ENCODE results near the gene ZMYND8. TPM values are rescaled to one million over a fixed set of nuclear protein-coding genes. Genes with fewer than 3 reads are reported as not detected.
"Not testable (repeated sequence)": the region's sequence is repeated elsewhere in the genome, so short reads cannot be mapped to it uniquely, and the experiment has no call there.

Gene ZMYND8
- total and polyA plus RNA-seq, 10 of the 15 experiments (the other 5 are each of a cell fraction or from before 2014, with no cell fraction given) = 12.9 to 54.8 (median 23.1) TPM

DNA sequence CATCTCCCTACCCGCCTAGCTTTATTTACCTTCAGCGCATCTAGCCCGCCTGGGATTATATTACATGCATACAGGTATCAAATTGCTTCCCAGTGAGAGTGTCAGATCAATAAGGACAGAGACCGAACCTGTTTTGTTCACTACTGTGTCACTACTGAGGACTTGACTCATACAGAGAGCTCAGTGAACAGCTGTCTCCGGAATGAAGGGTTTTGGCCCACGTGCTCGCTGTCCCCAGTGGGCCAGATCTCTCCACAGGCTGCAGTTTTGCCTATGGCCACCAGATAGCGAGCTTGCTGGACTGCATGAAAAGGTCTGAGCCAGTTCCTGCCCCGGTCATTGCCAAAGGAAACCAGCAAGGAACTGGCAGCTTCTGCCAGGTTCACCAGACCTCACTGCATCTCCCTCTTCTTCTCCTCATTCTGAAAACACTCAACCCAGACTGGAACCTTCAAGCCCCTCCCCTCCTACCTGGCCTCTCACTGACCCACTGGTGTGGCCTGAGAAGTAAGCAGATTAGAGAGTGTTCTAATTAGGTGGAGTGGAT lies 150.8 kb downstream of the ZMYND8 start (continued):
- TF ChIP-seq, protein P1, sequence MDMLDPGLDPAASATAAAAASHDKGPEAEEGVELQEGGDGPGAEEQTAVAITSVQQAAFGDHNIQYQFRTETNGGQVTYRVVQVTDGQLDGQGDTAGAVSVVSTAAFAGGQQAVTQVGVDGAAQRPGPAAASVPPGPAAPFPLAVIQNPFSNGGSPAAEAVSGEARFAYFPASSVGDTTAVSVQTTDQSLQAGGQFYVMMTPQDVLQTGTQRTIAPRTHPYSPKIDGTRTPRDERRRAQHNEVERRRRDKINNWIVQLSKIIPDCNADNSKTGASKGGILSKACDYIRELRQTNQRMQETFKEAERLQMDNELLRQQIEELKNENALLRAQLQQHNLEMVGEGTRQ (IDR thresholded peaks at IDR 0.05; ENCODE audit: borderline replicate concordance, low read depth, low read length) = peak; percentile 19; the same call in 1 of the 2 replicates
- TF ChIP-seq, protein P2, sequence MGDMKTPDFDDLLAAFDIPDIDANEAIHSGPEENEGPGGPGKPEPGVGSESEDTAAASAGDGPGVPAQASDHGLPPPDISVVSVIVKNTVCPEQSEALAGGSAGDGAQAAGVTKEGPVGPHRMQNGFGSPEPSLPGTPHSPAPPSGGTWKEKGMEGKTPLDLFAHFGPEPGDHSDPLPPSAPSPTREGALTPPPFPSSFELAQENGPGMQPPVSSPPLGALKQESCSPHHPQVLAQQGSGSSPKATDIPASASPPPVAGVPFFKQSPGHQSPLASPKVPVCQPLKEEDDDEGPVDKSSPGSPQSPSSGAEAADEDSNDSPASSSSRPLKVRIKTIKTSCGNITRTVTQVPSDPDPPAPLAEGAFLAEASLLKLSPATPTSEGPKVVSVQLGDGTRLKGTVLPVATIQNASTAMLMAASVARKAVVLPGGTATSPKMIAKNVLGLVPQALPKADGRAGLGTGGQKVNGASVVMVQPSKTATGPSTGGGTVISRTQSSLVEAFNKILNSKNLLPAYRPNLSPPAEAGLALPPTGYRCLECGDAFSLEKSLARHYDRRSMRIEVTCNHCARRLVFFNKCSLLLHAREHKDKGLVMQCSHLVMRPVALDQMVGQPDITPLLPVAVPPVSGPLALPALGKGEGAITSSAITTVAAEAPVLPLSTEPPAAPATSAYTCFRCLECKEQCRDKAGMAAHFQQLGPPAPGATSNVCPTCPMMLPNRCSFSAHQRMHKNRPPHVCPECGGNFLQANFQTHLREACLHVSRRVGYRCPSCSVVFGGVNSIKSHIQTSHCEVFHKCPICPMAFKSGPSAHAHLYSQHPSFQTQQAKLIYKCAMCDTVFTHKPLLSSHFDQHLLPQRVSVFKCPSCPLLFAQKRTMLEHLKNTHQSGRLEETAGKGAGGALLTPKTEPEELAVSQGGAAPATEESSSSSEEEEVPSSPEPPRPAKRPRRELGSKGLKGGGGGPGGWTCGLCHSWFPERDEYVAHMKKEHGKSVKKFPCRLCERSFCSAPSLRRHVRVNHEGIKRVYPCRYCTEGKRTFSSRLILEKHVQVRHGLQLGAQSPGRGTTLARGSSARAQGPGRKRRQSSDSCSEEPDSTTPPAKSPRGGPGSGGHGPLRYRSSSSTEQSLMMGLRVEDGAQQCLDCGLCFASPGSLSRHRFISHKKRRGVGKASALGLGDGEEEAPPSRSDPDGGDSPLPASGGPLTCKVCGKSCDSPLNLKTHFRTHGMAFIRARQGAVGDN (IDR thresholded peaks at IDR 0.05) = 0 out of 2 replicates have a peak, but pooled peaks have one; percentile 36
- 0 out of 4 replicates have a peak, but pooled peaks of 1 of the 2 experiments have one; percentile 18 for TF ChIP-seq IKZF2 (IDR thresholded peaks at IDR 0.05)
- TF ChIP-seq, protein P3, sequence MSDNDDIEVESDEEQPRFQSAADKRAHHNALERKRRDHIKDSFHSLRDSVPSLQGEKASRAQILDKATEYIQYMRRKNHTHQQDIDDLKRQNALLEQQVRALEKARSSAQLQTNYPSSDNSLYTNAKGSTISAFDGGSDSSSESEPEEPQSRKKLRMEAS (IDR thresholded peaks at IDR 0.05; ENCODE audit: low read depth, low read length) = 0 out of 2 replicates have a peak, but pooled peaks have one; percentile 22
- 0 out of 2 replicates have a peak, but pooled peaks have one; percentile 26 for TF ChIP-seq PAX5 (IDR thresholded peaks at IDR 0.05; ENCODE audit: borderline replicate concordance, low read depth, low read length)
- peak; percentile 60 for TF ChIP-seq RAD51 (IDR thresholded peaks at IDR 0.05)
- TF ChIP-seq, protein P4, sequence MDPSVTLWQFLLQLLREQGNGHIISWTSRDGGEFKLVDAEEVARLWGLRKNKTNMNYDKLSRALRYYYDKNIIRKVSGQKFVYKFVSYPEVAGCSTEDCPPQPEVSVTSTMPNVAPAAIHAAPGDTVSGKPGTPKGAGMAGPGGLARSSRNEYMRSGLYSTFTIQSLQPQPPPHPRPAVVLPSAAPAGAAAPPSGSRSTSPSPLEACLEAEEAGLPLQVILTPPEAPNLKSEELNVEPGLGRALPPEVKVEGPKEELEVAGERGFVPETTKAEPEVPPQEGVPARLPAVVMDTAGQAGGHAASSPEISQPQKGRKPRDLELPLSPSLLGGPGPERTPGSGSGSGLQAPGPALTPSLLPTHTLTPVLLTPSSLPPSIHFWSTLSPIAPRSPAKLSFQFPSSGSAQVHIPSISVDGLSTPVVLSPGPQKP (IDR thresholded peaks at IDR 0.05; ENCODE audit: low read depth, low read length) = no peak
- TF ChIP-seq, protein P5, sequence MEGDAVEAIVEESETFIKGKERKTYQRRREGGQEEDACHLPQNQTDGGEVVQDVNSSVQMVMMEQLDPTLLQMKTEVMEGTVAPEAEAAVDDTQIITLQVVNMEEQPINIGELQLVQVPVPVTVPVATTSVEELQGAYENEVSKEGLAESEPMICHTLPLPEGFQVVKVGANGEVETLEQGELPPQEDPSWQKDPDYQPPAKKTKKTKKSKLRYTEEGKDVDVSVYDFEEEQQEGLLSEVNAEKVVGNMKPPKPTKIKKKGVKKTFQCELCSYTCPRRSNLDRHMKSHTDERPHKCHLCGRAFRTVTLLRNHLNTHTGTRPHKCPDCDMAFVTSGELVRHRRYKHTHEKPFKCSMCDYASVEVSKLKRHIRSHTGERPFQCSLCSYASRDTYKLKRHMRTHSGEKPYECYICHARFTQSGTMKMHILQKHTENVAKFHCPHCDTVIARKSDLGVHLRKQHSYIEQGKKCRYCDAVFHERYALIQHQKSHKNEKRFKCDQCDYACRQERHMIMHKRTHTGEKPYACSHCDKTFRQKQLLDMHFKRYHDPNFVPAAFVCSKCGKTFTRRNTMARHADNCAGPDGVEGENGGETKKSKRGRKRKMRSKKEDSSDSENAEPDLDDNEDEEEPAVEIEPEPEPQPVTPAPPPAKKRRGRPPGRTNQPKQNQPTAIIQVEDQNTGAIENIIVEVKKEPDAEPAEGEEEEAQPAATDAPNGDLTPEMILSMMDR (IDR thresholded peaks at IDR 0.05 in 2 of 3, conservative IDR thresholded peaks at IDR 0.05 in 1 of 3; ENCODE audit: control insufficient read depth in 2 of 3, extremely low read depth in 1 of 3, insufficient read depth in 1 of 3, low read depth in 3 of 3, low read length in 3 of 3) = peak; percentile 62 to 76 (median 64)
- no peak for TF ChIP-seq CHD2 (IDR thresholded peaks at IDR 0.05; ENCODE audit: borderline replicate concordance, low read depth, low read length)
- TF ChIP-seq RFX5 (IDR thresholded peaks at IDR 0.05; ENCODE audit: low read depth, low read length) = no peak
- peak; percentile 12; the same call in 1 of the 2 replicates for TF ChIP-seq JUND (IDR thresholded peaks at IDR 0.05; ENCODE audit: low read depth, low read length)
- TF ChIP-seq IKZF1 (conservative IDR thresholded peaks at IDR 0.05) = 0 out of 2 replicates have a peak, but pooled peaks have one; percentile 25

DNA sequence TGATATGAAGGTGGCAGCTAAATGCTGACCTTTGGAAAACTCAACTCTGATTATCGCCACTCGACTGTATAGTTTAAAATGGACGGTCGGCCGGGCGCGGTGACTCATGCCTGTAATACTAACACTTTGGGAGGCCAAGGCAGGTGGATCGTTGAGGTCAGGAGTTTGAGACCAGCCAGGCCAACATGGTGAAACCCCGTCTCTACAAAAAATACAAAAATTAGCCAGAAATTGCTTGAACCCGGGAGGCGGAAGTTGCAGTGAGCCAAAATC lies 151.7 kb downstream of the ZMYND8 start:
- intact Hi-C loops (cut with micrococcal nuclease; ENCODE audit: unreplicated experiment) = loop anchor here (2.0 kb wide), 1 partner anchor 180 kb away; no protein-coding TSS in a partner anchor
- H3K79me2 ChIP-seq (ENCODE audit: control insufficient read depth, insufficient read depth, low read length); ATAC-seq; H3K4me1 ChIP-seq (ENCODE audit: control insufficient read depth, insufficient read depth, low read length); H2AFZ ChIP-seq (ENCODE audit: control insufficient read depth, low read depth, low read length); H3K9me3 ChIP-seq (replicated peaks; ENCODE audit: control insufficient read depth, insufficient read depth, low read length); H3K27ac ChIP-seq (ENCODE audit: control insufficient read depth, insufficient read depth); POLR2A ChIA-PET; H3K4me3 ChIP-seq; DNase-seq (ENCODE audit: low read depth, low spot score); H3K4me2 ChIP-seq (ENCODE audit: control insufficient read depth, insufficient read depth); in situ Hi-C loops (cut with MboI); H4K20me1 ChIP-seq (ENCODE audit: control insufficient read depth, insufficient read depth); H3K27me3 ChIP-seq (replicated peaks in 1 of 2; ENCODE audit: control insufficient read depth in 2 of 2, insufficient read depth in 2 of 2, low read length in 1 of 2); FAIRE-seq; H3K9ac ChIP-seq (ENCODE audit: control insufficient read depth, insufficient read depth, low read length); BruUV-seq (replicated peaks): not testable (repeated sequence)
- RAD21 ChIA-PET (ENCODE audit: unreplicated experiment) = interaction anchor here (0.9 to 2.0 kb wide), 5 partner anchors 11 to 179 kb away, joined by 3 to 17 read pairs (median 4); no protein-coding TSS in a partner anchor
- peaks cover 4 to 14% of the 10 kb centered on the region in 2 experiments for H3K36me3 ChIP-seq (ENCODE audit: control insufficient read depth in 2 of 2, insufficient read depth in 2 of 2, low read length in 1 of 2)
- CTCF ChIA-PET = interaction anchor here (0.7 to 16.9 kb wide), 11 partner anchors 8 to 268 kb away, joined by 3 to 326 read pairs (median 6); no protein-coding TSS in a partner anchor
- 94% methylated on average over 11 of the region's 11 CpGs for WGBS (ENCODE audit: insufficient coverage, insufficient replicate concordance, low lambda C conversion rate, missing lambda C conversion rate)
- SMC1A ChIA-PET (ENCODE audit: uncharacterized antibody, unreplicated experiment) = interaction anchor here (1.5 to 2.5 kb wide), 3 partner anchors 58 to 179 kb away, joined by 8 to 20 read pairs (median 8); no protein-coding TSS in a partner anchor

Measured in GM12878 (cell line).